GM18508 (cell line): Measurements from ENCODE around the gene ASPHD1.
"Not testable (repeated sequence)": the region's sequence is repeated elsewhere in the genome, so short reads cannot be mapped to it uniquely, and the experiment has no call there.

ENCODE experiments used
- ATAC-seq: cut with Tn5 transposase; IDR thresholded peaks from one replicate; pipeline ENCODE4 v1.9.1; 2021; ENCODE audit warnings: moderate number of reproducible peaks; ENCODE audit not compliant: insufficient read depth, unreplicated experiment

The ASPHD1 gene

GRCh38 chr16:29927070-29927905 lies 27.0 kb downstream of the ASPHD1 start:
- no peak for ATAC-seq

GRCh38 chr16:29931750-29932149 lies 31.5 kb downstream of the ASPHD1 start:
- ATAC-seq = not testable (repeated sequence)

- no peak for ATAC-seq
These were observed 40.4 kb downstream of the ASPHD1 start for GRCh38 chr16:29940656-29941055.

GRCh38 chr16:29943846-29944799 lies 43.8 kb downstream of the ASPHD1 start:
- ATAC-seq = no peak

GRCh38 chr16:29947897-29948296 lies 47.6 kb downstream of the ASPHD1 start:
- ATAC-seq = no peak

GRCh38 chr16:29950806-29951461 lies 50.6 kb downstream of the ASPHD1 start:
- no peak for ATAC-seq

GRCh38 chr16:29951625-29952365 lies 51.5 kb downstream of the ASPHD1 start:
- ATAC-seq = no peak
